Uterus (tissue), 4 donors: ENCODE results near the gene NOX5. TPM values are rescaled to one million over a fixed set of nuclear protein-coding genes. Genes with fewer than 3 reads are reported as not detected.

Experiments used
- DNase-seq, 2 donors: peaks; one replicate each; pipeline ENCODE4 v3.0.0-alpha.2; 2019 to 2020
- H3K27ac ChIP-seq, 2 donors: fragments of 200-600 bp; sonication (generic); 1 replicate in 1 of 2; 2 replicates in 1 of 2; pipeline ENCODE4 v1.5.1; 2016 to 2018
- H3K27me3 ChIP-seq, 2 donors: fragments of 200-600 bp; sonication (generic); one replicate each; pipeline ENCODE4 v1.5.1; 2018 to 2019; ENCODE audit warnings: control low read depth in 1 of 2
- H3K36me3 ChIP-seq, 2 donors: fragments of 200-600 bp; sonication (generic); one replicate each; pipeline ENCODE4 v1.5.1; 2019; ENCODE audit warnings: control low read depth in 1 of 2
- H3K4me1 ChIP-seq, 2 donors: fragments of 200-600 bp; sonication (generic); one replicate each; pipeline ENCODE4 v1.5.1; 2018 to 2019; ENCODE audit warnings: control low read depth in 1 of 2
- H3K4me3 ChIP-seq, 2 donors: fragments of 200-600 bp; sonication (generic); 1 replicate in 1 of 2; 2 replicates in 1 of 2; pipeline ENCODE4 v1.5.1; 2018 to 2019; ENCODE audit warnings: mild to moderate bottlenecking in 1 of 2
- H3K9me3 ChIP-seq, 2 donors: fragments of 200-600 bp; sonication (generic); one replicate each; pipeline ENCODE4 v1.5.1; 2019; ENCODE audit warnings: control low read depth in 1 of 2
- POLR2A ChIP-seq, 2 donors: fragments of 450-650 bp; IDR thresholded peaks; one replicate each; pipeline ENCODE4 v1.6.1; 2016; ENCODE audit warnings: antibody characterized with exemption in 2 of 2, mild to moderate bottlenecking in 1 of 2, moderate library complexity in 1 of 2
- intact Hi-C: fragments of 100-400 bp; cut with DNase I; formaldehyde crosslinking; loops from one replicate; pipeline ENCODE4 v1.15.1; 2023; ENCODE audit warnings: low total_unique reads
- total RNA-seq, 4 donors: library from RNA; depleted of rRNA in 3 of 4; stranded (reverse); fragments of >200 nt in 3 of 4; gene quantifications; one replicate each; pipeline versions ENCODE4 v1.1.0 to v1.2.4, GENCODE V29; 2014 to 2023
- TF ChIP-seq, protein P1 (sequence below), 4 experiments: fragments of 200-600 bp in 2 of 4; fragments of 450-650 bp in 2 of 4; sonication (generic) in 2 of 4; IDR thresholded peaks; one replicate each; pipeline ENCODE4 v1.5.1; 2016 to 2019; ENCODE audit warnings: antibody characterized with exemption in 4 of 4, mild to moderate bottlenecking in 2 of 4, moderate library complexity in 1 of 4
- donor health status: DM: yes; HTN: yes; CAD: no.

Gene NOX5
- total RNA-seq, 4 donors from 2014 or later = 0.21 to 0.52 TPM; not detected in 2

DNA sequence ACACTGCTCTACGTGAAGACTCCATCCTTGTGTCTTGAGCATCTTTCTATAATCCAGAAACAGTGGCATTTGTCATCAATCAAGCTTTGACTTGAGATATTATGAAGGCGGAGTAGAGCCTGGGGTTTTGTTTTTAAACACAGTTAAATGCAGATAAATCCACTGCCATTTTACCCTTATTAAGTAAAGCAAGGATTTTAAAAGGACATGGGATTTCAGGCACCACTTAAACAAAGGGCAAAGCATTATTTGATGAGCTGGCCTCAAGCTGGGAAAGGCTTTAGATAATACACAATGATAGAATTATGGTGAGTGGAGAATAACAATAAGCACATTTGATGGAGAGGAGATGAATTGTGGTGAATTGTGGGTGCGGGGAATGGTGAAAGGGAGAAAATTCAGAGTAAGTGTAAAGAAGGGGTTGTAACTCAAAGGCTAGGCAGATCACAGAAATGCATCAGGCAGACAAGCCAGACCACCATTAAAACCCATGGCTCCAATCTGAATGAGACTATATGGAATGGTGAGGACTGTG, 91.0 kb downstream of the NOX5 start:
- Histone ChIP-seq H3K27ac (no peak overlapping the region), H3K27me3 (no peaks in the 10 kb centered on the region), H3K4me3 (no peak overlapping the region), H3K4me1 (no peaks in the 10 kb centered on the region), H3K9me3 (no peaks in the 10 kb centered on the region), H3K36me3 (no peaks in the 10 kb centered on the region)
- intact Hi-C loops = no loop called here
- TF ChIP-seq, protein P1, sequence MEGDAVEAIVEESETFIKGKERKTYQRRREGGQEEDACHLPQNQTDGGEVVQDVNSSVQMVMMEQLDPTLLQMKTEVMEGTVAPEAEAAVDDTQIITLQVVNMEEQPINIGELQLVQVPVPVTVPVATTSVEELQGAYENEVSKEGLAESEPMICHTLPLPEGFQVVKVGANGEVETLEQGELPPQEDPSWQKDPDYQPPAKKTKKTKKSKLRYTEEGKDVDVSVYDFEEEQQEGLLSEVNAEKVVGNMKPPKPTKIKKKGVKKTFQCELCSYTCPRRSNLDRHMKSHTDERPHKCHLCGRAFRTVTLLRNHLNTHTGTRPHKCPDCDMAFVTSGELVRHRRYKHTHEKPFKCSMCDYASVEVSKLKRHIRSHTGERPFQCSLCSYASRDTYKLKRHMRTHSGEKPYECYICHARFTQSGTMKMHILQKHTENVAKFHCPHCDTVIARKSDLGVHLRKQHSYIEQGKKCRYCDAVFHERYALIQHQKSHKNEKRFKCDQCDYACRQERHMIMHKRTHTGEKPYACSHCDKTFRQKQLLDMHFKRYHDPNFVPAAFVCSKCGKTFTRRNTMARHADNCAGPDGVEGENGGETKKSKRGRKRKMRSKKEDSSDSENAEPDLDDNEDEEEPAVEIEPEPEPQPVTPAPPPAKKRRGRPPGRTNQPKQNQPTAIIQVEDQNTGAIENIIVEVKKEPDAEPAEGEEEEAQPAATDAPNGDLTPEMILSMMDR (IDR thresholded peaks at IDR 0.05) = no peak
- no peak for TF ChIP-seq POLR2A (IDR thresholded peaks at IDR 0.05)
- no peak for DNase-seq

DNA sequence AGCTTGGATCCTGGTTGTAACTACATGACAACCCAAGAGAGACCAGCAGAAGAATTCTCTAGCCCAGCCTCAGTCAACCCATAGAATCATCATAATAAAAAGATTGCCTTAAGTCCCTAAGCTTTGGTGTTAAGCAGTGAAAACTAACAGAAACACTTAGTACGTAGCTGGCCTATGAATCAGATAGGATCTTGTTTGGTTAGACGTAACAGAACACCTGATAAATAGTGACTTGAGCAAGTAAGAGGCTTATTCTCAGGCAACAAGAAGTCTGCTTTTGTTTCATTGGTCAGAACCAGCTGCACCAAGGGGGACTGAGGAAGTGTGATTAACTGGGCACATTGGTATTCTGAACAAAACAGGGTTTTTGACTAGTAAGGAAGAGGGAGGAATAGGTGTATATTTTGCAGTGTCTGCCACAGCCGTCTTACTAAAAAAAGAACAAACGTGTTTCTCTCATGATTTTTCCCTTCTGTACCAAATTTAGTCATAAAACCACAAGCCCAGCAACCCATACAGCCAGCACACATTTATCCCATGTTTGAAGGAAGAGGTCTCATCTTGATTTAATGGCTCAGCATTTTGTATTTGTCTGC, 92.6 kb downstream of the NOX5 start:
- Histone ChIP-seq H3K36me3 (no peaks in the 10 kb centered on the region), H3K4me1 (no peaks in the 10 kb centered on the region), H3K9me3 (no peaks in the 10 kb centered on the region), H3K4me3 (no peak overlapping the region), H3K27ac (no peak overlapping the region), H3K27me3 (no peaks in the 10 kb centered on the region)
- no peak for TF ChIP-seq POLR2A (IDR thresholded peaks at IDR 0.05)
- TF ChIP-seq, protein P1 (IDR thresholded peaks at IDR 0.05) = no peak
- DNase-seq = no peak
- intact Hi-C loops = no loop called here

Other genes starting within 250 kb of the NOX5 start
- gene ANP32A, start 193.8 kb upstream of the NOX5 start, total RNA-seq = 100 to 1,000 TPM in 3 of 4 donors, 10 to 100 TPM in 1; 32.1 to 117 (median 105) TPM
- 1 to 10 TPM; 1.4 to 6.8 (median 4.2) TPM for gene SPESP1, start 84.2 kb upstream of the NOX5 start, total RNA-seq
- gene GLCE, start 145.9 kb downstream of the NOX5 start, total RNA-seq = 10 to 100 TPM in 3 of 4 donors, 1 to 10 TPM in 1; 3.1 to 46.0 (median 14.7) TPM